Suprapubic skin (tissue), 4 donors: ENCODE results near the gene RASSF5.

ENCODE experiments used
- CTCF ChIP-seq, 2 donors: fragments of 200-600 bp in 1 of 2; fragments of 450-650 bp in 1 of 2; sonication (generic) in 1 of 2; IDR thresholded peaks; one replicate each; pipeline ENCODE4 v1.5.1; 2016 to 2019; ENCODE audit warnings: antibody characterized with exemption in 2 of 2, mild to moderate bottlenecking in 1 of 2, moderate library complexity in 1 of 2
- POLR2A ChIP-seq, 2 donors: fragments of 450-650 bp; IDR thresholded peaks; one replicate each; pipeline ENCODE4 v1.6.1; 2017; ENCODE audit warnings: antibody characterized with exemption in 2 of 2, mild to moderate bottlenecking in 2 of 2, moderate library complexity in 2 of 2
- POLR2AphosphoS5 ChIP-seq, 3 donors: sonication (generic); formaldehyde crosslinking; IDR thresholded peaks; one replicate each; pipeline ENCODE4 v1.6.1; 2017; ENCODE audit warnings: antibody characterized with exemption in 3 of 3

GRCh38 chr1:206513312-206514111, 6.2 kb downstream of the RASSF5 start:
- TF ChIP-seq CTCF (IDR thresholded peaks at IDR 0.05) (no peak), POLR2AphosphoS5 (IDR thresholded peaks at IDR 0.05) (peak in 1 of 3 donors; percentile 52), POLR2A (IDR thresholded peaks at IDR 0.05) (no peak)
